Cortex of kidney (tissue), 1 donor: ENCODE measurements around the gene KCNH5.

Source experiments
- DNase-seq: peaks from one replicate; lab custom pipeline; 2025; lab: John Stamatoyannopoulos, UW

KCNH5 gene, protein sequence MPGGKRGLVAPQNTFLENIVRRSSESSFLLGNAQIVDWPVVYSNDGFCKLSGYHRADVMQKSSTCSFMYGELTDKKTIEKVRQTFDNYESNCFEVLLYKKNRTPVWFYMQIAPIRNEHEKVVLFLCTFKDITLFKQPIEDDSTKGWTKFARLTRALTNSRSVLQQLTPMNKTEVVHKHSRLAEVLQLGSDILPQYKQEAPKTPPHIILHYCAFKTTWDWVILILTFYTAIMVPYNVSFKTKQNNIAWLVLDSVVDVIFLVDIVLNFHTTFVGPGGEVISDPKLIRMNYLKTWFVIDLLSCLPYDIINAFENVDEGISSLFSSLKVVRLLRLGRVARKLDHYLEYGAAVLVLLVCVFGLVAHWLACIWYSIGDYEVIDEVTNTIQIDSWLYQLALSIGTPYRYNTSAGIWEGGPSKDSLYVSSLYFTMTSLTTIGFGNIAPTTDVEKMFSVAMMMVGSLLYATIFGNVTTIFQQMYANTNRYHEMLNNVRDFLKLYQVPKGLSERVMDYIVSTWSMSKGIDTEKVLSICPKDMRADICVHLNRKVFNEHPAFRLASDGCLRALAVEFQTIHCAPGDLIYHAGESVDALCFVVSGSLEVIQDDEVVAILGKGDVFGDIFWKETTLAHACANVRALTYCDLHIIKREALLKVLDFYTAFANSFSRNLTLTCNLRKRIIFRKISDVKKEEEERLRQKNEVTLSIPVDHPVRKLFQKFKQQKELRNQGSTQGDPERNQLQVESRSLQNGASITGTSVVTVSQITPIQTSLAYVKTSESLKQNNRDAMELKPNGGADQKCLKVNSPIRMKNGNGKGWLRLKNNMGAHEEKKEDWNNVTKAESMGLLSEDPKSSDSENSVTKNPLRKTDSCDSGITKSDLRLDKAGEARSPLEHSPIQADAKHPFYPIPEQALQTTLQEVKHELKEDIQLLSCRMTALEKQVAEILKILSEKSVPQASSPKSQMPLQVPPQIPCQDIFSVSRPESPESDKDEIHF

DNA sequence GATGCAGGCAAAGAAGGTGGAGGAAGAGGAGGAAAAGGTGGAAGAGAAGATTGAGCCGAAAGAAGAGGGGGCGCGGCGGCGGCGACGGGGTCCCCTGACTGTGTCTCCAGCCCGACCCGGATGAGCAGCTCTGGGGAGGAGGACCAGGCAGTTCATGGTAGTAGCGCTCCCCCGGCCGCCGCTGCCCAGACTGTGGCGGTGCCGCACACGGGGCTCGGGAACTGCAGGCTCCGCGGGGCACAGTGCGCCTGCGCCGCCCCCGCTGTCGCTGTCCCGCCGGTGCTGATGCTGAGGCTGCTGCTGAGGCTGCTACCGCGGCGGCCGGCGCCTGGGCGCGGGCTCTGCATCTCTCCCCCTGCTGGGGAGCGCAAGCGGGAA is at the start of gene KCNH5:
KCNH5 (minus strand) TSS at position 225 of the 378 bp plus-strand sequence. CDS start 272 bp downstream, outside the sequence.
- no peak for DNase-seq

DNA sequence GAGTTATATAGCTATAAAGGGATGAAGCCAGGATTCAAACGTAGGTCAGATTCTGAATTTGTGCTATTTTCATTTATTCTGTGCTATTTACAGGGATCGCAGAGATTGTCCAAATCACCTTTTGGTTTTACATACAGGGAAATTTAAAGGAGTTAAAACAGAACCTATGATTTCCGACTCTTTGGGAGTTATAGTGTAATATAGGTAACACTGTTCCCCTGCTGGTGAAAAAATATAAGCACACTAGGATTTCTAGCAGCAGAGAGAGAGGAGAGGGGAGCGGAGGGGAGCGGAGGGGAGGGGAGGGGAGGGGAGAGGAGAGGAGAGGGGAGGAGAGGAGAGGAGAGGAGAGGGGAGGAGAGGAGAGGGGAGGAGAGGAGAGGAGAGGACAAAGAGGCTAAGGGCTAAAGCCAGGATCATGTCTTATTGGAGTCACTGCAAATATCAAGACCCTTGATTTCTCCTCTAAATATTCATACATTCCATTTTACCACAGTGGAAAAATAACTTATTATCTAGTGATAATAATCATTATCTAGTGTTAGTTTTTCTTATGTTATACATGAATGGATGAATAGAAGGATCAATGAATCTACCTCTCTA is 46.2 kb upstream of the KCNH5 start:
- DNase-seq: no peak

DNA sequence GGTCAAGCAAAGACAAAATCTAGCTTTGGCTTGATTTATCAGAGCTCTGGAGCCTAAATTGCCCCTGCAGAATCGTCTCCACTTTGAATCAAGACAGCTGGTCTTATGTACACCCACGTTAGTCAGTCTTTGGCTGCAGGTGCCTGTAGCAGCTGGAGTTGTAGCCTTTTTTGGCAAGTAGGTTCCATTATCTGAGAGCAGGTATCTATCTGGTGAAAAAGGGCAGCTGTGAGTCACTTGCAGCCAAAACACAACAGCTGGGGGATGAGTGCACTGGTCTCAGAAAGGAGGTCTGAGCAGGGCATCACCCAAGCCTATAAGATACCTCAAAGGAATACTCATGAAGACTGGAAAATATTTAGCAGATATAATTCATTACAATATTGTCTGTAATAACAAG is 43.6 kb upstream of the KCNH5 start:
- DNase-seq: no peak

DNA sequence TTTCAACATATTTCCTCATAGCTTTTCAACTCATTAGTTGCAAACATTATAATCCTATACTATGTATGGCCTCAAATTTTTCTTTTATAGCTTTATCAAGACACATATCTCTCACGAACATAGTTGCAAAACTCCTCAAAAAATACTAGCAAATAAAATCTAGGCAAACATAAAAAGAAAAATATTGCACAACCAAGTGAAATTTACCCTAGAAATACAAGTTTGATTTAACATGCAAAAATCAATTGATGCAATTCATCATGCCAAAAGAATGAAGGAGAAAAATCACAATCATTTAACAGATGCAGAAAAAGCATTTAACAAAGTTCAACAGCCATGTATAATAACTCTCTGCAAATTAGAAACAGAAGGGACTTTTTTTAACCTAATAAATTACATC is 33.3 kb upstream of the KCNH5 start:
- no peak for DNase-seq

DNA sequence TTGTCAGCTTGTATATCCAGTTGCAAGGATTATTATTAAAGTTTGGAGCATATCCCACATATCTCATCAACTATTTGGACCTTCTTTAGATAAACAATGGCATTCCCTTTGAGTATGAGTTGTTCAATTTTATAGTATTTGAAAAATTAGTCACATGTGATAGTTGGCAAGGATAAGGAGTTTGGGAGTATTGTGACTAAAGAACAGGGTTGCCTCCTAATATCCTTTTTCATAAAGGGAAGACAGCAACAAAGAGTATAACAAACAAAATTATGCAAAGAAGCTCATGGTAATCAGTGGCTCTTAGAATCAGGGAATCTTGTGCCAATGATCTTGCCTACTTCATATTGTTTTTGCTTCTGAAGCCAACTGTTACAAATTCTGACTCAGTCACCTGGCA is 31.2 kb upstream of the KCNH5 start:
- DNase-seq: no peak

DNA sequence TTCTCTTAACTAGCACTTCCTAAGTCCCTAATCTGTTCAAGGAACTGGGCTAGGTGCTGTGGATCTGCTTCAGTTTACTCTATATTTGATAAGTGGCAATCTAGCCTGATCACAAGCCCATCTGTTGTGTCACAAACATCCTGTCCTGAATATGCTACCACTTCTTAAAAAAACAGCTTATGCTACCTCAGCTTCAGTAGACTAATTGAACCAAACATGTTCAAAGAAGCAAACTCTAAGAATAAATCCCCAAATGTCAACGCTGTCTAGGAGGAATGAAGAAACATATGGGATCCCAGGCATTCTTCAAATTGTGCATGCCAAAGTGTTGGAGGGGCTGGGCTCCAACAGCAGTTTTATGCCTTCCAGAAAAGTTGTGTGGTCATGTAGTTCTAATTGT is 10.4 kb upstream of the KCNH5 start:
- DNase-seq: no peak

DNA sequence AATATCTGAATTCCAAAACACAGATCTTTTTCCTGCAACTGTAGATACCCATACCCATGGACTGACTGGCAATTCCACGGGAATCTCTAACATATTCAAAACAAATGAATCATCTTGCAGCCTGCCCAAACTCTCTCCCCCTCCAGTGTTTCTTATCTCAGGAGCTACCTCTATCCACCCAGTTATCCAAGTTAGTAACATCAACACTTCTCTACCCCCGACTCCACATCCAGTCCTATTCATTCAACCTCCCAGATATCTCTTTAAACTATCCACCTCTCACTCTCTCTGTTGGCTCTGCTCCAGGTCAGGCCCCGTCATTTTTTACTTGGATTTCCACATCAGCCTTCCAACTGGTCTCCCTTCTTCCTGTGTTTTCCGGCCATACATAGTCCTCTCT is 6.7 kb upstream of the KCNH5 start:
- DNase-seq: no peak

DNA sequence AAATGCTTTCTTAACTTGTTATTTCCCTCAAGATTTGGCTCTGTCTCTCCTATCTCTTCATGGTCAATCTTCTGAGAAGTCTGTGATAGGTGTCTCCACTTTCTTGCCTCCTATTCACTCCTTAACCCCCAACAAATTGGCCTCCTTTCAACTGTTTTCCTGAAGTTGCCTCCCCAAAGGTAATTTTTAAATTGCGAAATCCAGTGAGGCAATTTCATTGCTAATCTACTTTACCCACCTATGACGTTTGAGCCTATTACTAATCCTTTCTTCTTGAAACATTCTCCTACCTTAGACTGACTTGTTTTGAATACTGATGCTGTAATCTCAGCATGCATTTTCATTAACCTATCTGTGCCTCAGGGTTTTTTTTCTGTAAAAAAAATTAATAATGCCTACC is 6.0 kb upstream of the KCNH5 start:
- DNase-seq: no peak

DNA sequence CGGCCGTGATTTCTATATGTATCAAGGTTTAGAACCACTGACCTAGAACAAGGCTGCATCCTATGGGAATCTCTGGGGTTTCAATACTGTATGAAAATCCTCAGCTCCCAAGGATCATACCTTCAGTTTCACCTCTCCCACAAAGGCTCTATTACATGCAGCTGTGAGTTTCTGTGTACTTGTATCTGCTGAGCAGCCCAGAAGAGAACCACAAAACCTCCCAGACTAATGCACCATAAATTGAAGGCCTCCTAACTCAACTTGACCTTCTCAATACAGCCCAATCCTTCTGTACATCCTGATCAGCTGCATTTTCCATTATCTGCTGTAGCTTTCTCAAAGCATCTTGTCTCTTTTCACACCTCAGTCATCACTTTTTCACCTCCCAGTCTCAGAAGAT is 5.4 kb upstream of the KCNH5 start:
- no peak for DNase-seq

DNA sequence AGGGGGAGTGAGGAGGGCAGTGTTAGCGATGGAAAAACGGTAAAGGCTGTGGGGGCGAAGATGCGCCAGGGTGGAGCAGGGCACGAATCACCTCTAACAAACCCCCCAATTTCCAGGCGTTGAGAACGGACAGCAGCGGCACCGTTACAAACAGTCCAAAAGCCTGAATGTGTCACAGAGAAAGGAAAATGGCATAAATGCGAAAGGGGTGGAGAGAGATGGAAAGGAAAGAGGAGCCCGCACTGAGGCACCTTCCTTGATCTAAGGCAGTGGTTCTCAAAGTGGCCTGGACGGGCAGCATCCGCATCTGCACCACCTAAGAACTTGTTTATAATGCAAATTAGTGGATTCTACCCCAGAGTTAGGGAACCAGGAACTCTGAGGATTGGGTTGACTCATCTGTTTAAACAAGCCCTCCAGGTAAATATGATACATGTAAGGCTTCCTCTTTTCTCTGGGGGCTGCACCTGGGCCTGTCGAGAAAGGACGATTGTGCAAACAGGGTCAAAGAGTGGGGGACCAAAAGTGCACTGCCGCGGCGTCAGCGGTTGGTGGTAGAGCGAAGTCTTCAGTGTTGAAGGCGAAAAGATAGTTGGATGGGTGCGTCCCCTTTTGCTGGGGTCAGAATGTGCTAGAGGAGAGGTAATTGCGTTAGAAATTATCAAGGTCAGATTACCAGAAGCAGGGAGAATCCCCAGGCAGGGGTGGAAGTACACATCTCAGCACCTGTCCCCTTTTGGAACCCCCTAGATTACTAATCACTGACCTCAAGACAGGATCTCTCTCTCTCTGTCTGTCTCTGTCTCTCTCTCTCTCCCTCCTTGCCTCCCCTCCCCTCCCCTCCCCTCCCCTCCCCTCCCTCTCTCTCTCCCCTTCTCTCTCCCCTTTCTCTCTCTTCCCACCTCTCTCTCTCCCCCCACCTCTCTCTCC is 1.3 kb upstream of the KCNH5 start:
- DNase-seq: no peak

DNA sequence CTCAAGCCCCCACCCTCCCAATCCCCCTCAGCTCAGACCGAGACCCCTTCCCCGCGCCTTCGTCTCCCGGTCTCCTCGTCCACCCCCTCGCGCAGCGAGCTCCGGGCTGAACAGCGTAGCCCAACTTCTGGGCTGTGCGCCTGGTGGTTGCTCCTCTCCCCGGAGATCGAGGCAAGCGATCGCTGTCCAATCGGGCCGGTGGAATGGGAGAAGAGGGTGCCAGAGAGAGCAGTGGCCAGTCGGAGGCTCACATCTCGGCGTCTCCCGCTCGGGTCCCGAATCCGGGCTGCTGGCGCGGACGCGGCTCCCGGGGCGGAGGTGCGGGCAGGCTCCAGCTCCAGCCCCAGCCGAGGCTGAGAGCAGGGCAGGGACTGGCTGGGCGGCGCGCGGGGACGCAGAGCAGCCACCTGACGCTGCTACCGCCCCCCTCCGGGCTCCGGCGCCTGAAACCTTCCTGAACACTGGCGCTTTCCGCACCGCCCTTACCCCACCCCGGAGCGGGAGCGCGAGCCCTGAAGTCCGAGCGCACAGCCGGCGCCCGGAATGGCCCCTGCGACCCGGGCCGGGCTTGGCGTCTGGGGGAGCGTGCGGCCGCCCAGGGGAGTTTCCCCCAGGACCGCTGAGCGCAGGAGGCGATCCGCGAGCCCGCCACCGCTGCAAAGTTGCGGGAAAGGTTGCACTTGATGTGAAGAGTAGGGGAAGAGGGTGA is 508 bp upstream of the KCNH5 start:
- DNase-seq: no peak

DNA sequence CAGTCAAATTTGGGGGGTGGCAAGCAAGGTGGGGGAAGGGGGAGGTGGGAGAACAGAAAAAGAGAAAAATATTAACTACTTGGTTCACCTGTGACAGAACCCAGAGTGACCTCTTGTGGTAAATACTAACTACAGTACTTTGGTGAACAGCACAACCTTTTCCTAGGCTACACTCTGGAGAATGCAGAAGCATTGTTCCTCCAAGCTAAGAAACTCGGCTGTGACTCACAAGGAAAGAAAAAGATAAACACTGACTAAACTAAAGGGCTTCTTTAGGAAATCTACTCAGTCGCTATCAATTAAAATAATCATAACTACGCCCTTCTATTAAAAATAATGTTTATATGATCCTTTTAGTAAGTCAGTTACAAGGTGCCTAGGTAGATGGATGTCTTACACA is 5.4 kb downstream of the KCNH5 start:
- no peak for DNase-seq

DNA sequence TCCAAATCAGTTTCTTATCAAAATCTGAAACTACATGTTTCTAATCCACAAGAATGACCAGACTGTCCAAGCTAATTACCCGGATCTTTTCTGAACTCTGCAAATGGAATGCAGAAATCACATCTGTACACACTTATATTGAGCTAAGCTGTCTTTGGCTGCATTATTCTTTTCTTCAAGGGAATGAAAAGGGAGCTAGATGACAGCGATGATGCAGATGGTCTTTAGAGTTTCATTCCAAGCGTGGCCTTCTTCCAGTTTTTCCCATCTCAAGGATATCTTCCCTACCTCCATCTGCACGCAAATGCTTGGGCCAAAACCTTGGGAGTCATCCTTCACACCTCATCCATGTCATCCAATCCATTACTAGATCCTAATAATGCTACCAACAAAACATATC is 12.6 kb downstream of the KCNH5 start:
- DNase-seq: no peak

DNA sequence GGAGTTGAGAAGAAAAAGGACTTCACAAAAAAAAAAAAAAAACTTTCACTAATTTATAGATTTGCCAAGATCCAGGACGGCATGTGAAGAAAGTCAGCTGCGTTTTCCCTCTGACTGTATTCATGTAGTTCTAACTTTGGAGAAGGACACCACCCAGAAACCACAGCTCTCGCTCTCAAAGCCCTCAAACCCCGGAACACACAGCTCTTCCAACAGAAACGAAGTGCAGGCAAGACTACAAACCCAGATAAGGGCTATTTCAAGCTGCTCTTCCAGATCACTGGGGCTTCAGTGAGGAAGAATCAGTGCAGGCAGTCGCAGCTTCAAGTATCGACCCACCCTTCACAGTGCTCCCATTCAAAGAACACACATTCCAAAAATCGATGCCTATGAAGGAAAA is 13.2 kb downstream of the KCNH5 start:
- no peak for DNase-seq

DNA sequence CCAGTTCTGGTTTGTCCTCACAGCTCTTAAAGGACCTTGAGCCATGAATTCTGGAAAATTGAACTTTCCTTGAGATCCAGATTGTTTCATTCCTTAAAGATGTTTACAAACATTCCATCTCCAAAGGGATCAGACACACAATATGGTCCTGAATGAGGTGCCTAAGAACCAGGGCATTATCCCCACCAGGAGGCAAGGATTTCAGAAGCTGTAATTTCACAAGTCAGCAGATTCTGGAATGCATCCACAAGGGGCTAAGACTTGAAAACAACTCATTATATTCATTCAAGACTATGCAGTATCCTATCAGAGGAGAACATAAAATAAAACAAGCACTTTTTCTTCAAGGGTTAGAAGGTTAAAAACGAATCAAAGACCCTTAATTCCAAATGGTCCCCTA is 15.1 kb downstream of the KCNH5 start:
- DNase-seq: no peak

DNA sequence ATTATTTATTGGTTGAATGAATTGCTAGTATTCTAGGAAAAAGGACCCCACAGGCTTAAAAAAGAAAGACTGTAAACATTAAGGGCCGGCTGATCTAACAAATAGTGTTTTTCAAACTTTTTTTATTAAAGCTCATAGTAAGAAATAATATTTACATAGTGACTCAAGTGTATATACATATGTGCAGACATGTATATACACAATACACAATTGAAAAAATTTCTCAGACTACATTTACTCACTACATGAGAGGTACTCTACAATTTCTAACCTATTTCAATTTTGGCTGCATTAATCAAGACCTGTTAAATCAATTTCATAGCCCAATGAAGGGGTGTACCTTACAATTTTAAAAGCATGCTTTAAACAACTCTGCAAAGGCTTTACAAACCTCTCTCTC is 17.5 kb downstream of the KCNH5 start:
- DNase-seq: no peak

DNA sequence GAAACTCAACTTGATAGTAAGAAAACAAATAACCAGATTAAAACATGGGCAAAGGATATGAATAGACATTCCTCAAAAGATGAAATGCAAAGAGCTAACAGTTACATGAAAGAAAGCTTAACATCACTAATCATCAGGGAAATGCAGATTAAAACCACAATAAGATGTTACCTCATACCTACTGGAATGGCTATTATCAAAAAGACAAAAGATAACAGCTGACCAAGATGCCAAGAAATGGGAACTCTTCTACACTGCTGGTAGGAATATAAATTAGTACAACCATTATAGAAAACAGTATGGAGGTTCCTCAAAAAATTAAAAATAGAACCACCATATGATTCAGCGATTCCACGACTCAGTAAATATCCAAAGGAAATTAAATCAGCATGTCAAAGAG is 18.8 kb downstream of the KCNH5 start:
- DNase-seq: no peak

DNA sequence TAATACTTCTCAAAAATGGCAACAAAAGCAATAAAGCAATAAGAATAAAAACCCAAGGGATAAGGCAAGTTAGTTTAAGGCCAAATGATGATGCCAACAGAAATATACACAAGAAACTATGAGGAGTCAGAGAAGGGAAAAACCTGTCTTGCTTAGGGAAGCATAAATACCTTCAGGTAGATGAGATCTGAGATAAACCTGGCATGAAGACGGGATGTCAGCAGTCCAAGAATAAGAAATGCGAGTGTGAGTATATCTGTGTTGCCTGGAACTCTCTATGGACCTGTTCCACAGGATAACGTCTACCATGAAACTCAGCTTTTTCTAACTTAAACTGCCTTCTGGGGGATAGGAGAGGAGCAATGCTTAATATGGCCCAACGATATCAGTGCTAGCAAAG is 30.6 kb downstream of the KCNH5 start:
- DNase-seq: no peak

DNA sequence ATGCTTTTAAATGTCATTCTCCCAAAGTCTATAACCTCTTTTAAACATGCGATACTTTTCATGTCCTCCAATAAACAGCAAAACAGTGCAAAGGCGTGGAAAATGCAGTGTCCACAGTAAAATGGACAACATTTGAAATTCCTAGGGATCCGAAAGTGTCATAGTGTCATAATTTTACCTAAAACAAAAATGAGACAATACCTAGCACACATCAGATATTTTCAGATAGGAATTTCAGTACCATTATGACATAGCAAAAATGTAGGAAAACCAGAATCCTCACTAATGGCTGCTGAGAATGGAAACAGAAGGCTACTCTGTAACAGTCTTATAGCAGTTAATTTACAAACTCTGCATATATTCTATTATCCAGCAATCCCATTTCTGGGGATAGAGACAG is 33.1 kb downstream of the KCNH5 start:
- DNase-seq: no peak

DNA sequence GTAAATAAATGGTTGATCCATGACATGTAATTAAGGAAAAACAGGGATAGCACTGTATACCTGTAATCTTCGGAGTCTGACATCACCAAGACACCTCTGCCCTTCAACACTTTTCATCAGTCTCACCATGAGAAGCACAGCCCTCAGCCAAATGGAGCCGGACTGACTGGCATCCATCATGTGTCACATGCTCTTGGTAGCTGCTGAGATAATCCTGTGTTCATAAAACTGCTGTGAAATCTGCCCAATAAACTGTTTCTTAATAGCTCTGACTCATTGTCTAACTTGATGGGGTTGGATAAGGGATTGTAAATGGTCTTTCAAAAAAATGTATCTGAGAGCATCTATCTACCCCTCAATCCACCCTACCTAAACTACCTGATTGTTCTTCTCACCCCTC is 33.6 kb downstream of the KCNH5 start:
- DNase-seq: no peak

DNA sequence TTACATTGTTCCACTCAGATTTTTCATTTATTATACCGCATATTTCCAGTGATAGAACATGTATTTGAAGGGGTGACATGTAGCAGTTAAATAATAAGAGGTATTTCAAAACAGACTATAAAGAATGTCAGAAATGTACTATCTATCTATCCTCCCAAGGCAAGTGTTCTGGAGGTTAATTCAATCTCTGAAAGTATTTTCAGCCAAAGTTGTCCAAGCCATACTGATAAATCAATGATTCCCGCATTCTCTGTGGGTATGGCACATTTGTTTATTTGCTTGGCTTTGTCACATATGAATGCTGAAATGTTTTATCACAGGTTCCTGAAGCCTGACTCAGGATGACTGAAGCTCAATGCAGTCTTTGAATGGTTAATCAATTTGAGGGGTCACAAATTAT is 35.8 kb downstream of the KCNH5 start:
- no peak for DNase-seq
